H9 (cell line): ENCODE results near the gene DPP6. TPM values are rescaled to one million over a fixed set of nuclear protein-coding genes. Genes with fewer than 3 reads are reported as not detected.

ENCODE experiments used
- DNase-seq: peaks from one replicate; pipeline ENCODE4 v3.0.0-alpha.2; 2017
- H2AFZ ChIP-seq: one replicate; pipeline ENCODE4 v1.6.1; 2013; ENCODE audit warnings: mild to moderate bottlenecking, low read length, control low read depth, moderate library complexity
- H2AK5ac ChIP-seq: 2 replicates; pipeline ENCODE4 v1.6.1; 2013; ENCODE audit warnings: low read length, control low read depth, mixed read lengths; ENCODE audit not compliant: insufficient read length
- H2BK120ac ChIP-seq: one replicate; pipeline ENCODE4 v1.6.1; 2013; ENCODE audit warnings: low read depth, mild to moderate bottlenecking, low read length, control low read depth, inconsistent platforms; ENCODE audit not compliant: poor library complexity, severe bottlenecking
- H2BK12ac ChIP-seq: 2 replicates; pipeline ENCODE4 v1.6.1; 2013; ENCODE audit warnings: low read length, control low read depth, mixed read lengths, low read depth; ENCODE audit not compliant: insufficient read length
- H2BK15ac ChIP-seq: 2 replicates; pipeline ENCODE4 v1.6.1; 2013; ENCODE audit warnings: low read depth, low read length, control low read depth
- H2BK20ac ChIP-seq: one replicate; pipeline ENCODE4 v1.6.1; 2013; ENCODE audit warnings: low read depth, mild to moderate bottlenecking, low read length, control low read depth, inconsistent platforms; ENCODE audit not compliant: poor library complexity, severe bottlenecking
- H2BK5ac ChIP-seq: 2 replicates; pipeline ENCODE4 v1.6.1; 2013; ENCODE audit warnings: low read length, control low read depth, mixed read lengths; ENCODE audit not compliant: insufficient read length
- H3K14ac ChIP-seq: 2 replicates; pipeline ENCODE4 v1.6.1; 2013; ENCODE audit warnings: low read length, control low read depth; ENCODE audit not compliant: insufficient read depth
- H3K18ac ChIP-seq: 2 replicates; pipeline ENCODE4 v1.6.1; 2013; ENCODE audit warnings: low read depth, mild to moderate bottlenecking, mixed read lengths, low read length, control low read depth; ENCODE audit not compliant: insufficient read length
- H3K23ac ChIP-seq: 2 replicates; pipeline ENCODE4 v1.6.1; 2013; ENCODE audit warnings: low read length, control low read depth, mixed read lengths, low read depth; ENCODE audit not compliant: insufficient read length
- H3K23me2 ChIP-seq: 2 replicates; pipeline ENCODE4 v1.6.1; 2013; ENCODE audit warnings: low read depth, mild to moderate bottlenecking, mixed read lengths, low read length, control low read depth; ENCODE audit not compliant: insufficient read length, poor library complexity, severe bottlenecking
- H3K27ac ChIP-seq: 2 replicates; pipeline ENCODE4 v1.5.1; 2013; ENCODE audit warnings: low read length, control low read depth, mixed read lengths, low read depth; ENCODE audit not compliant: insufficient read length
- H3K27me3 ChIP-seq: 2 replicates; pipeline ENCODE4 v1.6.1; 2013; ENCODE audit warnings: low read length, control low read depth, inconsistent platforms; ENCODE audit not compliant: insufficient read depth
- H3K4ac ChIP-seq: 2 replicates; pipeline ENCODE4 v1.6.1; 2013; ENCODE audit warnings: low read depth, mild to moderate bottlenecking, control low read depth, inconsistent platforms, low read length, moderate library complexity
- H3K4me1 ChIP-seq: 2 replicates; pipeline ENCODE4 v1.6.1; 2013; ENCODE audit warnings: low read length, control low read depth, inconsistent platforms; ENCODE audit not compliant: insufficient read depth
- H3K4me2 ChIP-seq: 2 replicates; pipeline ENCODE4 v1.6.1; 2013; ENCODE audit warnings: low read length, control low read depth, mixed read lengths; ENCODE audit not compliant: insufficient read length, insufficient read depth
- H3K56ac ChIP-seq: 2 replicates; pipeline ENCODE4 v1.6.1; 2013; ENCODE audit warnings: low read depth, mild to moderate bottlenecking, mixed read lengths, low read length, control low read depth; ENCODE audit not compliant: insufficient read length
- H3K79me1 ChIP-seq: 2 replicates; pipeline ENCODE4 v1.6.1; 2013; ENCODE audit warnings: low read depth, mild to moderate bottlenecking, moderate library complexity, low read length, control low read depth, inconsistent platforms; ENCODE audit not compliant: insufficient read depth, poor library complexity, severe bottlenecking
- H3K79me2 ChIP-seq: 2 replicates; pipeline ENCODE4 v1.6.1; 2013; ENCODE audit warnings: low read length, control low read depth, inconsistent platforms; ENCODE audit not compliant: insufficient read depth
- H3K9ac ChIP-seq: 2 replicates; pipeline ENCODE4 v1.6.1; 2013; ENCODE audit warnings: low read length, control low read depth, mixed read lengths; ENCODE audit not compliant: insufficient read length; ENCODE audit errors: extremely low read depth
- H3K9me3 ChIP-seq: one replicate; pipeline ENCODE4 v1.6.1; 2013; ENCODE audit warnings: low read depth, low read length, inconsistent platforms; ENCODE audit not compliant: control insufficient read depth
- H3T11ph ChIP-seq: one replicate; pipeline ENCODE4 v1.6.1; 2013; ENCODE audit warnings: mild to moderate bottlenecking, low read length, control low read depth, inconsistent platforms
- H4K20me1 ChIP-seq: one replicate; pipeline ENCODE4 v1.6.1; 2013; ENCODE audit not compliant: control insufficient read depth, insufficient read length, insufficient read depth
- H4K5ac ChIP-seq: 2 replicates; pipeline ENCODE4 v1.6.1; 2013; ENCODE audit warnings: low read depth, mild to moderate bottlenecking, mixed read lengths, low read length, control low read depth; ENCODE audit not compliant: insufficient read length
- H4K8ac ChIP-seq: replicated peaks from 2 replicates; pipeline ENCODE4 v1.6.1; 2013; ENCODE audit warnings: low read length, control low read depth, mixed read lengths, low read depth; ENCODE audit not compliant: insufficient read length
- H4K91ac ChIP-seq: 2 replicates; pipeline ENCODE4 v1.6.1; 2013; ENCODE audit warnings: low read depth, mild to moderate bottlenecking, moderate library complexity, mixed read lengths, low read length, control low read depth; ENCODE audit not compliant: insufficient read length
- H3K27ac Mint-ChIP-seq, 3 experiments: 2 replicates in 2 of 3; 3 replicates in 1 of 3; pipeline ENCODE4 v1.8.0; 2020 to 2021; ENCODE audit warnings: mixed read lengths in 3 of 3, mild to moderate bottlenecking in 1 of 3, moderate library complexity in 1 of 3
- H3K27me3 Mint-ChIP-seq: 2 replicates; pipeline ENCODE4 v1.8.0; 2021; ENCODE audit warnings: low read depth, mild to moderate bottlenecking, moderate library complexity, mixed read lengths
- H3K36me3 Mint-ChIP-seq, 3 experiments: 2 replicates in 2 of 3; 3 replicates in 1 of 3; pipeline ENCODE4 v1.8.0; 2020 to 2021; ENCODE audit warnings: low read depth in 3 of 3, mixed read lengths in 3 of 3; ENCODE audit not compliant: insufficient read depth in 1 of 3
- H3K4me1 Mint-ChIP-seq, 2 experiments: 2 replicates each; pipeline ENCODE4 v1.8.0; 2020; ENCODE audit warnings: mixed read lengths in 2 of 2
- H3K4me3 Mint-ChIP-seq, 2 experiments: 2 replicates in 1 of 2; 3 replicates in 1 of 2; pipeline ENCODE4 v1.8.0; 2020 to 2021; ENCODE audit warnings: mild to moderate bottlenecking in 2 of 2, mixed read lengths in 2 of 2, moderate library complexity in 1 of 2
- H3K9me3 Mint-ChIP-seq, 2 experiments: 2 replicates in 1 of 2; 3 replicates in 1 of 2; pipeline ENCODE4 v1.8.0; 2020; ENCODE audit warnings: mild to moderate bottlenecking in 2 of 2, mixed read lengths in 2 of 2, moderate library complexity in 1 of 2
- WGBS: extraction: QIAGEN DNeasy Blood & Tissue Kit; methylation state at CpG from one replicate; pipeline ENCODE4 v1.1.7; 2013; ENCODE audit warnings: missing lambda C conversion rate, low lambda C conversion rate, mixed read lengths; ENCODE audit not compliant: insufficient read length; ENCODE audit errors: extremely low coverage; 5-methylcytosine and 5-hydroxymethylcytosine counted together
- total RNA-seq: library from RNA; stranded (reverse); gene quantifications from 2 replicates; pipeline ENCODE4 v1.2.1, GENCODE V29; 2021
- TF ChIP-seq, protein P1 (sequence below): fragments of 200-600 bp; sonication (generic); conservative IDR thresholded peaks from 3 replicates; pipeline ENCODE4 v1.8.0; 2021; ENCODE audit warnings: antibody characterized with exemption, mild to moderate bottlenecking

The DPP6 gene
- total RNA-seq, 1 experiment from 2014 or later = 4.5 TPM

DNA sequence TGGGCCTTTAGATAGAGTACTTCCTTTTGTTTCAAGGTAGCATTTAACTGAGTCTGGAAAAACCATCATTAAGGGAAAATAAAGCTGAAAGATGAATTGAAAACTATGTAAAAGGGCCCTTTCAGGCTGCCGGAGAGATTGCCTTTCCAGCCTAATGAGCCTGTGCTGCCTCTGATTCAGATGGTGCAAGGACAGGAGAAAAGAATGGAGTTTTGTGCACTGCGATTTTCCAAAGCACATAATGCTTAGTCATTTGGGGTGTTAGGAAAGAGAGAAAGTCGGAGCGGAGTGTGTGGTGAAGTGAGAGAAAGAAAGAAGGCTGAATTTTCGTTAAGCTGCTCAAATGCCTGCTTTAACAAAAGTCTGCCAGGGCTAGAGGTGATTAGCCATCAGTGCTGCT is 691.0 kb downstream of the DPP6 start:
- no peak overlapping the region for H4K5ac ChIP-seq
- H4K8ac ChIP-seq = no peak overlapping the region
- H4K20me1 ChIP-seq = peaks cover 2% of the 10 kb centered on the region
- no peak overlapping the region; a peak in 1 of 7 replicates for H3K27ac Mint-ChIP-seq
- H3K27me3 Mint-ChIP-seq = peaks cover 3% of the 10 kb centered on the region; the same call in 1 of the 2 replicates
- H3K4ac ChIP-seq = no peak overlapping the region
- no peak overlapping the region for H3K9ac ChIP-seq
- peaks cover 16 to 17% of the 10 kb centered on the region in 2 experiments for H3K4me1 Mint-ChIP-seq
- H3K79me2 ChIP-seq = no peaks in the 10 kb centered on the region
- WGBS = 100% methylated on average over 2 of the region's 5 CpGs
- no peaks in the 10 kb centered on the region for H3K23me2 ChIP-seq
- H2BK20ac ChIP-seq = no peak overlapping the region
- H3K4me2 ChIP-seq = no peak overlapping the region
- H3T11ph ChIP-seq = no peak overlapping the region
- no peak overlapping the region for H2AFZ ChIP-seq
- no peak overlapping the region for H4K91ac ChIP-seq
- H3K4me3 Mint-ChIP-seq = no peak overlapping the region
- H3K9me3 Mint-ChIP-seq = no peaks in the 10 kb centered on the region
- no peaks in the 10 kb centered on the region for H3K9me3 ChIP-seq
- DNase-seq = no peak
- TF ChIP-seq, protein P1, sequence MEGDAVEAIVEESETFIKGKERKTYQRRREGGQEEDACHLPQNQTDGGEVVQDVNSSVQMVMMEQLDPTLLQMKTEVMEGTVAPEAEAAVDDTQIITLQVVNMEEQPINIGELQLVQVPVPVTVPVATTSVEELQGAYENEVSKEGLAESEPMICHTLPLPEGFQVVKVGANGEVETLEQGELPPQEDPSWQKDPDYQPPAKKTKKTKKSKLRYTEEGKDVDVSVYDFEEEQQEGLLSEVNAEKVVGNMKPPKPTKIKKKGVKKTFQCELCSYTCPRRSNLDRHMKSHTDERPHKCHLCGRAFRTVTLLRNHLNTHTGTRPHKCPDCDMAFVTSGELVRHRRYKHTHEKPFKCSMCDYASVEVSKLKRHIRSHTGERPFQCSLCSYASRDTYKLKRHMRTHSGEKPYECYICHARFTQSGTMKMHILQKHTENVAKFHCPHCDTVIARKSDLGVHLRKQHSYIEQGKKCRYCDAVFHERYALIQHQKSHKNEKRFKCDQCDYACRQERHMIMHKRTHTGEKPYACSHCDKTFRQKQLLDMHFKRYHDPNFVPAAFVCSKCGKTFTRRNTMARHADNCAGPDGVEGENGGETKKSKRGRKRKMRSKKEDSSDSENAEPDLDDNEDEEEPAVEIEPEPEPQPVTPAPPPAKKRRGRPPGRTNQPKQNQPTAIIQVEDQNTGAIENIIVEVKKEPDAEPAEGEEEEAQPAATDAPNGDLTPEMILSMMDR = no peak
- peaks cover 6% of the 10 kb centered on the region; the same call in 1 of the 2 replicates for H3K4me1 ChIP-seq
- no peak overlapping the region for H2BK15ac ChIP-seq
- H3K23ac ChIP-seq = no peak overlapping the region
- no peak overlapping the region for H2AK5ac ChIP-seq
- no peak overlapping the region for H3K14ac ChIP-seq
- no peak overlapping the region for H3K56ac ChIP-seq
- H3K27me3 ChIP-seq = no peaks in the 10 kb centered on the region
- H3K79me1 ChIP-seq = no peaks in the 10 kb centered on the region
- no peak overlapping the region for H2BK120ac ChIP-seq
- H2BK5ac ChIP-seq = no peak overlapping the region
- H2BK12ac ChIP-seq = no peak overlapping the region
- no peak overlapping the region for H3K18ac ChIP-seq
- no peaks in the 10 kb centered on the region for H3K36me3 Mint-ChIP-seq
- no peak overlapping the region for H3K27ac ChIP-seq
